K562 (cell line): Measurements from ENCODE around the gene GADD45G.

Experiments used
- BACH1 ChIP-seq: fragments of 200-800 bp; sonication (Bioruptor generic); IDR thresholded peaks from 2 replicates; pipeline ENCODE4 v1.6.1; 2016; ENCODE audit warnings: missing genetic modification characterization, missing compliant biosample characterization
- CAMTA2 ChIP-seq: fragments of 250-450 bp; sonication (Bioruptor Pico); conservative IDR thresholded peaks from 2 replicates; pipeline ENCODE4 v1.5.1; 2022
- CBFB ChIP-seq: sonication (generic); formaldehyde crosslinking; IDR thresholded peaks from 2 replicates; pipeline ENCODE4 v1.4.0; 2020; ENCODE audit warnings: mild to moderate bottlenecking, missing genetic modification reagents
- CTCF ChIP-seq, 3 experiments: IDR thresholded peaks in 2 of 3; conservative IDR thresholded peaks in 1 of 3; 2 replicates each; pipeline ENCODE4 v1.5.1; 2011 to 2012; ENCODE audit warnings: low read length in 3 of 3, mild to moderate bottlenecking in 3 of 3, control low read depth in 2 of 3, improper control_type of control experiment in 1 of 3, inconsistent platforms in 1 of 3, low read depth in 1 of 3, mixed read lengths in 1 of 3, moderate library complexity in 1 of 3; ENCODE audit not compliant: insufficient read depth in 2 of 3
- FOXK2 ChIP-seq, 2 experiments: fragments of 450-650 bp; IDR thresholded peaks in 1 of 2; conservative IDR thresholded peaks in 1 of 2; 2 replicates each; pipeline ENCODE4 v1.6.1; 2016; ENCODE audit warnings: low read depth in 2 of 2, mild to moderate bottlenecking in 1 of 2
- MCM3 ChIP-seq: fragments of 450-650 bp; IDR thresholded peaks from 2 replicates; pipeline ENCODE4 v1.6.1; 2016
- NRF1 ChIP-seq, 2 experiments: fragments of 450-650 bp; IDR thresholded peaks in 1 of 2; conservative IDR thresholded peaks in 1 of 2; 2 replicates each; pipeline ENCODE4 v1.6.1; 2014; ENCODE audit warnings: mild to moderate bottlenecking in 2 of 2
- SMARCA4 ChIP-seq: fragments of 450-650 bp; IDR thresholded peaks from 2 replicates; pipeline ENCODE4 v1.6.1; 2016
- TF ChIP-seq, protein P1 (sequence below): sonication (generic); formaldehyde crosslinking; IDR thresholded peaks from 2 replicates; pipeline ENCODE4 v1.8.1; 2022; ENCODE audit warnings: missing genetic modification reagents

GRCh38 chr9:89641980-89642379 lies 37.2 kb downstream of the GADD45G start:
- TF ChIP-seq CAMTA2 (no peak), BACH1 (no peak), CTCF (IDR thresholded peaks at IDR 0.05 in 2 of 3, conservative IDR thresholded peaks at IDR 0.05 in 1 of 3; ENCODE audit: insufficient read depth in 2 of 3, low read depth in 1 of 3, low read length in 3 of 3) (no peak), SMARCA4 (no peak), FOXK2 (conservative IDR thresholded peaks at IDR 0.05 in 1 of 2, IDR thresholded peaks at IDR 0.05 in 1 of 2; ENCODE audit: low read depth in 2 of 2) (no peak), MCM3 (no peak), NRF1 (conservative IDR thresholded peaks at IDR 0.05 in 1 of 2, IDR thresholded peaks at IDR 0.05 in 1 of 2) (no peak), CBFB (CRISPR knock-in tag) (no peak)
- TF ChIP-seq, protein P1, sequence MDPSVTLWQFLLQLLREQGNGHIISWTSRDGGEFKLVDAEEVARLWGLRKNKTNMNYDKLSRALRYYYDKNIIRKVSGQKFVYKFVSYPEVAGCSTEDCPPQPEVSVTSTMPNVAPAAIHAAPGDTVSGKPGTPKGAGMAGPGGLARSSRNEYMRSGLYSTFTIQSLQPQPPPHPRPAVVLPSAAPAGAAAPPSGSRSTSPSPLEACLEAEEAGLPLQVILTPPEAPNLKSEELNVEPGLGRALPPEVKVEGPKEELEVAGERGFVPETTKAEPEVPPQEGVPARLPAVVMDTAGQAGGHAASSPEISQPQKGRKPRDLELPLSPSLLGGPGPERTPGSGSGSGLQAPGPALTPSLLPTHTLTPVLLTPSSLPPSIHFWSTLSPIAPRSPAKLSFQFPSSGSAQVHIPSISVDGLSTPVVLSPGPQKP (CRISPR knock-in tag): no peak
